IMR-90 (cell line): Measurements from ENCODE around the gene ANKMY1.

Experiments used
- BHLHE40 ChIP-seq: fragments of 150-350 bp; IDR thresholded peaks from 2 replicates; pipeline ENCODE4 v1.6.1; 2016; ENCODE audit warnings: mild to moderate bottlenecking, low read depth, low read length
- CEBPB ChIP-seq: IDR thresholded peaks from 2 replicates; pipeline ENCODE4 v1.6.1; 2012; ENCODE audit warnings: low read depth, low read length, improper control_type of control experiment
- FOS ChIP-seq: fragments of 150-350 bp; IDR thresholded peaks from 2 replicates; pipeline ENCODE4 v1.6.1; 2016; ENCODE audit warnings: low read depth, low read length
- MAFK ChIP-seq: IDR thresholded peaks from 2 replicates; pipeline ENCODE4 v1.6.1; 2012; ENCODE audit warnings: low read depth, low read length, improper control_type of control experiment
- POLR2A ChIP-seq: IDR thresholded peaks from 2 replicates; pipeline ENCODE4 v1.6.1; 2012; ENCODE audit warnings: mild to moderate bottlenecking, low read depth, low read length
- RAD21 ChIP-seq: IDR thresholded peaks from 2 replicates; pipeline ENCODE4 v1.6.1; 2012; ENCODE audit warnings: low read length, improper control_type of control experiment
- RFX5 ChIP-seq: IDR thresholded peaks from 2 replicates; pipeline ENCODE4 v1.8.0; 2012; ENCODE audit warnings: low read depth, mild to moderate bottlenecking, low read length, moderate library complexity
- SMC3 ChIP-seq: fragments of 150-350 bp; IDR thresholded peaks from 2 replicates; pipeline ENCODE4 v1.6.1; 2016; ENCODE audit warnings: low read depth, mild to moderate bottlenecking, antibody characterized with exemption, low read length, moderate library complexity
- TF ChIP-seq, protein P1 (sequence below): conservative IDR thresholded peaks from 2 replicates; pipeline ENCODE4 v1.5.1; 2012; ENCODE audit warnings: mild to moderate bottlenecking, low read depth, low read length, improper control_type of control experiment

DNA sequence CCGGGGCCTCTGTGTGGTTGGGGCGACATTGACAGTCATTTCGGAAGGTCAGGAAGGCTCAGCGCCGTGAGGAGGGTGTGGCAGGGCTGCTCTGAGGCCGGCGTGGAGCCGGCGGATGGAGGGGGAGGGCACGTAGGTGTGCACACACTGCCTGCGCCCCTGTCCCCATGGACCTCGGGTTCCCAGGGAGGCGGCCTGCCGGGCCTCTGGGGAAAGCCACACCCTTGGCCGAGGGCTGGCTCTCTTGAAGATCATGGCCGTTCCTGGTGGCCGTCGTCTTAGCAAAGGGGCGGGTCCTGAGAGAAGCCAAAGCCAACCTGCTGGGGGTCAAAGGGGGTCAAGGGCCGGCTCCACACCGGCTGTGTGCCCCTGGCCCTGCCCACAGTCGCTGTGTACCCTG lies 110.5 kb downstream of the ANKMY1 start:
- TF ChIP-seq, protein P1, sequence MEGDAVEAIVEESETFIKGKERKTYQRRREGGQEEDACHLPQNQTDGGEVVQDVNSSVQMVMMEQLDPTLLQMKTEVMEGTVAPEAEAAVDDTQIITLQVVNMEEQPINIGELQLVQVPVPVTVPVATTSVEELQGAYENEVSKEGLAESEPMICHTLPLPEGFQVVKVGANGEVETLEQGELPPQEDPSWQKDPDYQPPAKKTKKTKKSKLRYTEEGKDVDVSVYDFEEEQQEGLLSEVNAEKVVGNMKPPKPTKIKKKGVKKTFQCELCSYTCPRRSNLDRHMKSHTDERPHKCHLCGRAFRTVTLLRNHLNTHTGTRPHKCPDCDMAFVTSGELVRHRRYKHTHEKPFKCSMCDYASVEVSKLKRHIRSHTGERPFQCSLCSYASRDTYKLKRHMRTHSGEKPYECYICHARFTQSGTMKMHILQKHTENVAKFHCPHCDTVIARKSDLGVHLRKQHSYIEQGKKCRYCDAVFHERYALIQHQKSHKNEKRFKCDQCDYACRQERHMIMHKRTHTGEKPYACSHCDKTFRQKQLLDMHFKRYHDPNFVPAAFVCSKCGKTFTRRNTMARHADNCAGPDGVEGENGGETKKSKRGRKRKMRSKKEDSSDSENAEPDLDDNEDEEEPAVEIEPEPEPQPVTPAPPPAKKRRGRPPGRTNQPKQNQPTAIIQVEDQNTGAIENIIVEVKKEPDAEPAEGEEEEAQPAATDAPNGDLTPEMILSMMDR = no peak
- TF ChIP-seq POLR2A = no peak
- no peak for TF ChIP-seq RAD21
- no peak for TF ChIP-seq SMC3
- TF ChIP-seq FOS = no peak
- no peak for TF ChIP-seq CEBPB
- TF ChIP-seq BHLHE40 = no peak
- no peak for TF ChIP-seq MAFK
- TF ChIP-seq RFX5 = no peak
